ENCODE measurements around the gene COX7A1.

GRCh38 chr19:36120092-36120983, 31.9 kb downstream of the COX7A1 start:
- TF ChIP-seq CTCF (conservative IDR thresholded peaks at IDR 0.05; ENCODE audit: low read length) (no peak), EZH2phosphoT487 (IDR thresholded peaks at IDR 0.05; ENCODE audit: borderline replicate concordance) (no peak)
